GM18861 (cell line): ENCODE data around the gene UNC13A.
"Not testable (repeated sequence)": the region's sequence is repeated elsewhere in the genome, so short reads cannot be mapped to it uniquely, and the experiment has no call there.

Source experiments
- ATAC-seq: cut with Tn5 transposase; IDR thresholded peaks from one replicate; pipeline ENCODE4 v1.9.1; 2021; ENCODE audit not compliant: unreplicated experiment

Gene UNC13A

GRCh38 chr19:17575871-17576757, 112.0 kb downstream of the UNC13A start:
- no peak for ATAC-seq

- no peak for ATAC-seq
Measured at GRCh38 chr19:17572638-17573037, 115.5 kb downstream of the UNC13A start.

GRCh38 chr19:17570791-17571190, 117.4 kb downstream of the UNC13A start:
- no peak for ATAC-seq

- ATAC-seq, result not testable (repeated sequence)
Measured at GRCh38 chr19:17570291-17570690, 117.9 kb downstream of the UNC13A start.

- ATAC-seq, result no peak
Measured at GRCh38 chr19:17567940-17568339, 120.2 kb downstream of the UNC13A start.

- no peak for ATAC-seq
Measured at GRCh38 chr19:17565611-17566010, 122.5 kb downstream of the UNC13A start.

- no peak for ATAC-seq
Measured at GRCh38 chr19:17564781-17565180, 123.4 kb downstream of the UNC13A start.

GRCh38 chr19:17562561-17562960, 125.6 kb downstream of the UNC13A start:
- ATAC-seq, result no peak

- no peak for ATAC-seq
Measured at GRCh38 chr19:17562097-17562496, 126.1 kb downstream of the UNC13A start.

GRCh38 chr19:17560205-17560595, 128.0 kb downstream of the UNC13A start:
- ATAC-seq, result no peak

GRCh38 chr19:17557466-17557865, 130.7 kb downstream of the UNC13A start:
- no peak for ATAC-seq

GRCh38 chr19:17556995-17557394, 131.2 kb downstream of the UNC13A start:
- ATAC-seq, result no peak

- no peak for ATAC-seq
Measured at GRCh38 chr19:17555929-17556813, 132.0 kb downstream of the UNC13A start.

- peak; percentile 80 for ATAC-seq
Measured at GRCh38 chr19:17555480-17555928, 132.7 kb downstream of the UNC13A start, which contains the start of gene COLGALT1. TSS of gene COLGALT1 (plus strand) at chr19:17555649. CDS start at chr19:17555714, 65 bp downstream.

- ATAC-seq, result peak; percentile 11
Measured at GRCh38 chr19:17554968-17555479, 133.1 kb downstream of the UNC13A start.

GRCh38 chr19:17553256-17553655, 134.9 kb downstream of the UNC13A start:
- no peak for ATAC-seq

GRCh38 chr19:17552735-17553134, 135.4 kb downstream of the UNC13A start:
- not testable (repeated sequence) for ATAC-seq
